Measurements from ENCODE around the gene MPZL1.
A peak's percentile ranks its signal among the peaks of the same experiment; 100 is the strongest.
"Not testable (repeated sequence)": the region's sequence is repeated elsewhere in the genome, so short reads cannot be mapped to it uniquely, and the experiment has no call there.

MPZL1 gene

GRCh38 chr1:167714439-167715156, 7.2 kb upstream of the MPZL1 start:
- DNase-seq: peak; percentile 80
- Histone ChIP-seq H3K27me3 (no peaks in the 10 kb centered on the region), H3K4me1 (no peaks in the 10 kb centered on the region), H3K9me3 (no peaks in the 10 kb centered on the region), H3K36me3 (no peaks in the 10 kb centered on the region), H3K4me3 (ENCODE audit: low read depth, low read length) (peak overlapping the region; percentile 95)
- TF ChIP-seq, protein P1, sequence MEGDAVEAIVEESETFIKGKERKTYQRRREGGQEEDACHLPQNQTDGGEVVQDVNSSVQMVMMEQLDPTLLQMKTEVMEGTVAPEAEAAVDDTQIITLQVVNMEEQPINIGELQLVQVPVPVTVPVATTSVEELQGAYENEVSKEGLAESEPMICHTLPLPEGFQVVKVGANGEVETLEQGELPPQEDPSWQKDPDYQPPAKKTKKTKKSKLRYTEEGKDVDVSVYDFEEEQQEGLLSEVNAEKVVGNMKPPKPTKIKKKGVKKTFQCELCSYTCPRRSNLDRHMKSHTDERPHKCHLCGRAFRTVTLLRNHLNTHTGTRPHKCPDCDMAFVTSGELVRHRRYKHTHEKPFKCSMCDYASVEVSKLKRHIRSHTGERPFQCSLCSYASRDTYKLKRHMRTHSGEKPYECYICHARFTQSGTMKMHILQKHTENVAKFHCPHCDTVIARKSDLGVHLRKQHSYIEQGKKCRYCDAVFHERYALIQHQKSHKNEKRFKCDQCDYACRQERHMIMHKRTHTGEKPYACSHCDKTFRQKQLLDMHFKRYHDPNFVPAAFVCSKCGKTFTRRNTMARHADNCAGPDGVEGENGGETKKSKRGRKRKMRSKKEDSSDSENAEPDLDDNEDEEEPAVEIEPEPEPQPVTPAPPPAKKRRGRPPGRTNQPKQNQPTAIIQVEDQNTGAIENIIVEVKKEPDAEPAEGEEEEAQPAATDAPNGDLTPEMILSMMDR (IDR thresholded peaks at IDR 0.05; ENCODE audit: low read depth, low read length): no peak

- DNase-seq: peak; percentile 81
- no peaks in the 10 kb centered on the region for H3K4me1 ChIP-seq
- H3K4me3 ChIP-seq (ENCODE audit: low read depth, low read length): peak overlapping the region; percentile 95
- H3K27me3 ChIP-seq: no peaks in the 10 kb centered on the region
- TF ChIP-seq, protein P1 (IDR thresholded peaks at IDR 0.05; ENCODE audit: low read depth, low read length): peak; percentile 96
- no peaks in the 10 kb centered on the region for H3K9me3 ChIP-seq
- no peaks in the 10 kb centered on the region for H3K36me3 ChIP-seq
These were observed 6.4 kb upstream of the MPZL1 start for GRCh38 chr1:167715157-167715999.

GRCh38 chr1:167716000-167716271, 5.8 kb upstream of the MPZL1 start:
- DNase-seq: no peak
- Histone ChIP-seq H3K4me3 (ENCODE audit: low read depth, low read length) (peak overlapping the region; percentile 95), H3K9me3 (no peaks in the 10 kb centered on the region), H3K4me1 (no peaks in the 10 kb centered on the region), H3K27me3 (no peaks in the 10 kb centered on the region), H3K36me3 (no peaks in the 10 kb centered on the region)
- TF ChIP-seq, protein P1 (IDR thresholded peaks at IDR 0.05; ENCODE audit: low read depth, low read length): no peak

DNA sequence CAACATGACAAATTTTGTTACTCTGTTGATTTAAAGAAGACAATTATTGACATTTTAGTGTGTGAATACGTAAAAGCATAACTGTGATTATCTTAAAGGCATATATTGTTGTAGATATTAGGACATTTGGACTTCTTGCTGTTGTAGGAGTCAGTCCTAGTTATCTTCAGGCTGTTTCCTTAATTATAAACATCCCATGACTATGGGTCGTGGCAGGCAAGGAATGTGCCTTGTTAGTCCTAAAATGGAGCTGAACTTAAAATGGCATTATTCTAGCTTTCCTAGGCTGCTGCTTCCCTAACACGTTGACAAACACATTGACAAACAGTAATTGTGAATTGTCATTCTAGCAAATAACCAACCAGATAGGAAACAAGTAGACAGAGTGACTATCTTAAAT, 4.4 kb upstream of the MPZL1 start:
- DNase-seq: no peak
- H3K9me3 ChIP-seq: no peaks in the 10 kb centered on the region
- TF ChIP-seq, protein P1 (IDR thresholded peaks at IDR 0.05; ENCODE audit: low read depth, low read length): no peak
- H3K4me3 ChIP-seq (ENCODE audit: low read depth, low read length): no peak overlapping the region
- no peaks in the 10 kb centered on the region for H3K4me1 ChIP-seq
- H3K36me3 ChIP-seq: no peaks in the 10 kb centered on the region
- H3K27me3 ChIP-seq: no peaks in the 10 kb centered on the region

- Histone ChIP-seq H3K9me3 (no peaks in the 10 kb centered on the region), H3K4me3 (ENCODE audit: low read depth, low read length) (no peak overlapping the region), H3K27me3 (no peaks in the 10 kb centered on the region), H3K4me1 (peaks cover 3% of the 10 kb centered on the region; the same call in 1 of the 2 replicates), H3K36me3 (no peaks in the 10 kb centered on the region)
- no peak for DNase-seq
- TF ChIP-seq, protein P1 (IDR thresholded peaks at IDR 0.05; ENCODE audit: low read depth, low read length): no peak
These were observed 2.7 kb upstream of the MPZL1 start for GRCh38 chr1:167718914-167719691.

- H3K27me3 ChIP-seq; H3K36me3 ChIP-seq; H3K4me1 ChIP-seq; H3K4me3 ChIP-seq (ENCODE audit: low read depth, low read length); DNase-seq; H3K9me3 ChIP-seq: not testable (repeated sequence)
These were observed 1.9 kb upstream of the MPZL1 start for GRCh38 chr1:167719715-167720421.
